Measurements from ENCODE around the gene PPFIA3.
"Not testable (repeated sequence)": the region's sequence is repeated elsewhere in the genome, so short reads cannot be mapped to it uniquely, and the experiment has no call there.

Gene PPFIA3

GRCh38 chr19:49103331-49104085 is 15.8 kb upstream of the PPFIA3 start:
- DNase-seq, result no peak

GRCh38 chr19:49104229-49104864 is 15.0 kb upstream of the PPFIA3 start:
- no peak for DNase-seq

- DNase-seq, result peak; percentile 5
These were observed 12.7 kb upstream of the PPFIA3 start for GRCh38 chr19:49106648-49107135.

GRCh38 chr19:49107625-49108459 is 11.5 kb upstream of the PPFIA3 start:
- no peak for DNase-seq

- DNase-seq, result no peak
These were observed 10.3 kb upstream of the PPFIA3 start for GRCh38 chr19:49109051-49109450.

- no peak for DNase-seq
These were observed 9.6 kb upstream of the PPFIA3 start for GRCh38 chr19:49109569-49110233.

GRCh38 chr19:49110567-49110966 is 8.8 kb upstream of the PPFIA3 start:
- no peak for DNase-seq

- no peak for DNase-seq
These were observed 7.9 kb upstream of the PPFIA3 start for GRCh38 chr19:49111218-49111998.

- peak; percentile 41 for DNase-seq
These were observed 5.3 kb upstream of the PPFIA3 start, which contains the start of gene LIN7B for GRCh38 chr19:49113762-49114629. Gene LIN7B (plus strand): TSS chr19:49114370. CDS start chr19:49114405, 35 bp downstream.

GRCh38 chr19:49114630-49115363 is 4.5 kb upstream of the PPFIA3 start:
- DNase-seq, result no peak

GRCh38 chr19:49116544-49116943 is 2.8 kb upstream of the PPFIA3 start:
- DNase-seq, result no peak

GRCh38 chr19:49117677-49118564 is 1.4 kb upstream of the PPFIA3 start:
- no peak for DNase-seq

- DNase-seq, result peak; percentile 77
These were observed 556 bp upstream of the PPFIA3 start, which contains the start of gene C19orf73 for GRCh38 chr19:49118565-49119410. Gene C19orf73 (minus strand): TSS chr19:49119143. CDS start chr19:49119022, 121 bp downstream.

GRCh38 chr19:49120325-49120683 is 960 bp downstream of the PPFIA3 start:
- DNase-seq, result no peak

- no peak for DNase-seq
These were observed 1.5 kb downstream of the PPFIA3 start for GRCh38 chr19:49120868-49121267.

GRCh38 chr19:49121841-49122240 is 2.5 kb downstream of the PPFIA3 start:
- not testable (repeated sequence) for DNase-seq

GRCh38 chr19:49123285-49123684 is 3.9 kb downstream of the PPFIA3 start:
- not testable (repeated sequence) for DNase-seq

Data from SHP77 treated with DMSO at 0.1 percent for 48 hours (cell line).